ENCODE results near the gene HOXA3. TPM values are rescaled to one million over a fixed set of nuclear protein-coding genes. Genes with fewer than 3 reads are reported as not detected.

HOXA3 gene
- total RNA-seq, 1 donor: 1.1 TPM

Small RNA genes within 50 kb of the gene (small RNA-seq; reads per million reads assigned to genes)
- gene AC004080.5: not detected
- gene RF01977: not detected
- gene RF02140: not detected
- gene RF02141: not detected

Other genes starting within 250 kb of the HOXA3 start
- gene HOXA1, start 56.6 kb downstream of the HOXA3 start, total RNA-seq: 0.96 and 1.6 TPM in 2 replicates
- 1.1 and 1.3 TPM in 2 replicates for gene HOXA2, start 49.9 kb downstream of the HOXA3 start, total RNA-seq
- gene HOXA4, start 21.8 kb downstream of the HOXA3 start, total RNA-seq: 1.4 and 1.6 TPM in 2 replicates
- 5.9 and 13.6 TPM in 2 replicates for gene HOXA5, start 8.9 kb downstream of the HOXA3 start, total RNA-seq
- 4.0 and 4.6 TPM in 2 replicates for gene HOXA6, start 4.8 kb downstream of the HOXA3 start, total RNA-seq
- gene HOXA7, start 4.1 kb upstream of the HOXA3 start, total RNA-seq: 5.1 and 5.6 TPM in 2 replicates
- 10.8 and 18.2 TPM in 2 replicates for gene HOXA9, start 13.0 kb upstream of the HOXA3 start, total RNA-seq
- gene HOXA10, start 21.7 kb upstream of the HOXA3 start, total RNA-seq: 6.2 and 7.5 TPM in 2 replicates
- 1.1 and 2.9 TPM in 2 replicates for gene HOXA11, start 32.6 kb upstream of the HOXA3 start, total RNA-seq
- gene HOXA13, start 47.5 kb upstream of the HOXA3 start, total RNA-seq: not detected in 2 replicates
- gene EVX1, start 90.2 kb upstream of the HOXA3 start, total RNA-seq: not detected in 2 replicates